Activated CD8-positive, alpha-beta memory T cell treated with anti-CD3 and anti-CD28 coated beads, Interleukin-2, amount 50 U/mL, for 4 hours (primary cell): ENCODE measurements around the gene NPL.

Experiments used
- DNase-seq: peaks from one replicate; pipeline ENCODE4 v3.0.0-alpha.2; 2020

Gene NPL

DNA sequence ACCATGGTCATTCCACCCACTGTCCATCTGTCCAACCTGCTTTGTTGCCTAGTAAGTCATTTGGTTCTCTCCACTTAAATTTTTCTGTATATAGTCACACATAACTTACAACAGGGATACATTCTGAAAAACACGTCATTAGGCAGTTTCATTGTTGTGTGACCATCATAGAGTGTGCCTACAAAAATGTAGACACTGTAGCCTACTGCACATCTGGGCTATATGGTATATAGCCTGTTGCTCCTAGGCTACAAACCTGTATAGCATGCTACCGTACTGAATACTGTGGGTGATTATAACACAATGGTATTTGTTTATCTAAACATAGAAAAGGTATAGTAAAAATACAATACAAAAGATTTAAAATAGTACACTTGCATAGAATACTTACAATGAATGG, 10.0 kb upstream of the NPL start:
- no peak for DNase-seq

DNA sequence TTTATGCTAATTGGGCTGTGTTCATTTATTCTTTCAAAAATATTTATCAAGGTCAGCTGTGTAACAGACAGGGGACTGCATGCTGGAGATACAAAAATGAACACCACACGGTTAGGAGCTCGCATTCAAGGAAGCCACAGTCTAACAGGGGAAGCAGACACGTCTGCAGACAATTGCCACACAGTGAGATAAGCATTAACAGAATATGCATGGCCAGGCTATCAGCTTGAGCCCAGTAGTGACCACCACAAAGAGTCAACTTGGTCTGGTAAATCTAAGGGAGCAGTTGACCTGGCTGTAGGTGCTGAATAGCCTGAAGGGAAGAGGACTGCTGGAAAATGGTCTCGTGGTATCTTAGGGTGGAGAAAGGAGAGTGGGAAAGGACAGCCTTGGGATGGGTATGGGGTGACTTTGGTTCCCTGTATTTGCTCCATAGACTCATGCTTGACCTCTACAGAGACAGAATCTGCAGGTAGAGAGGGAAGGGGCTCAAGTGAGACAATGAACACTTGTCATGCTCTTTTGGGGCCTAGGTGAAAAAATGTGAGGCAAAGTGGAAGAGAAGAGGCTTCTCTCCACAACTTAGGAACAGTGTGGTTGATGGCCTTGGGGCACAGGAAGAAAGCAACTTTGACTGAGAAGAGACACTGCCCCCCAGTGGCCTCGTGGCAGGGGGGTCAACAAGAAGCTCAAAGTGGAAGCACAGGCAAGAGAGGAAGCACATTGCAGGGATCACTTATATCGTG, 7.6 kb upstream of the NPL start:
- peak; percentile 70 for DNase-seq

DNA sequence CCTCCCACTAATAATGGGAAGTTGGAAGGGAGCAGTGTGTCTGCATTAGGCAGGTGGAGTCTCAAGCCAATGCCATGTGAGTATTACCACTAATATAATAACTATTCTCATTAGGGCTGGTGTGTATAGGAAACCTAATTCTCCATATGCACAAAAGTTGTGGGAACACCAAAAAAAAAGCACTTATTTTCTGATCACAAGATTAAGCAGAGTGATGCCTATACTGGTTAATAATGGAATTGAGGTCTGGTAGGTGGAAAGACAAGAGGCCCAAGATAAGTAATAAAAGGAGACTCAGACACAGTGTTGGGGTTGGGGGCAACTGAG, 7.0 kb upstream of the NPL start:
- no peak for DNase-seq

DNA sequence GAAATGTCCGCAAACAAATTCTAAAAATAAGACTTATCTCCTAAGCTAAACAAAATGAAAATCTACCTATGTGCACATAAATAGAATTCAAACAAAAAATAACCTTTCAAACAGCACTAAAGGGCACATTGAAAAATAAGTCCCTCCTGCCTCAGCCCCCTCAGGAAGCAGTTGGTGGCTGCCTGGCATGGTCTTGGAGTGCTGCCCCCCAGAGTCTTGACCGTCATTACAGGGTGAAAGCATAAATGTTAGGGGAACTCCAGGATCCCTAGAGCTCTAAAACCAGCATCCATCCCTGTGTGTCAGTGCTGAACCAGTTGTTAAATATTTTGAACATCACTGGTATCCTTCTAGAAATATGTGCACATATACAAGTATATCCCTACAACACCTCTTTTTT, 6.5 kb upstream of the NPL start:
- no peak for DNase-seq

DNA sequence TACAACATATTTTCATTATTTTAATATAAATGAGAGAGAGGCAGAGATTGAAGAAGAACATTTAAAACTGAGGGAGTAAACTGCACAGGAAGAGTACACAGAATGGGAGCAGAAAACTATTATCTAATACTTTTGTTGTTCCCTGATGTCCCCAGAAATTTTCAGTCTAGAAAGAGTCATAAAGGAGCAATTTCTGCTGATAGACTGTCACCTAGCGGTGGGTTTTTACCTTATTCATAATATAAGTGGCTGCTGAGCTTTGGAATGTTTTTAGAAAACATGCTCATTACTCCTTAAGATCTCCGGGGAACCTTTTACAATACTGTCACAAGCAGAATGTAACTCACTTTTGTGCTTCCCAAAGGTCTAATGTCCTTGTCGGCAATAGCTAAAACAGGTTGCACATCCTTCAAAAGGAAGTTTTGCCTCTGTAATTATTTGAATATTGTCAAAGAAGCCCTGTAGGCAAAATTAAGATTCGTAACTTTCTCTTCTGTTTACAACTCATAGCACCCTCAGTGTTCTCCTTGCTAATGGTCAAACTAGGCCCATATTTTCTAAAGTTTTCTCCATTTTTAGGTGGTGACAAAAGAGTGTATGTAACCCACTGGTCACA, 4.9 kb upstream of the NPL start:
- DNase-seq = no peak

DNA sequence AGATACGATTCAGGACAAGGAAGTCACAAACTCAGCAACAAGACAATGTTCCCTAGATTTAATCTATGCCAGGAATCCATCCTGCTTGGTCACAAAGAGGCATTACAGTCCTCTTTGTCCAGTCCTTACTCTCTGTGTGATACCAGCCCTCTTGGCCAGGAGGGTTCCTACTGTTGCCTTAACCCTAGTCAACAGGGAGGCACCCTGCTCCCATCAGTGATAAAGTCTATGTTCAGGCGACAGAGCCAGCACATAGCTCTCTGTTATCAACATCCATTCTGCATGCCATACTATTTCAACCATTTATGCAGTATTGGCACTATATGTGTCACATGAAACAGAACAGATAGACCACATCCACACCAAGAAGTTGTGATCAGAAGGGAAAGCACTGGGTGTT, 4.4 kb upstream of the NPL start:
- DNase-seq = no peak

DNA sequence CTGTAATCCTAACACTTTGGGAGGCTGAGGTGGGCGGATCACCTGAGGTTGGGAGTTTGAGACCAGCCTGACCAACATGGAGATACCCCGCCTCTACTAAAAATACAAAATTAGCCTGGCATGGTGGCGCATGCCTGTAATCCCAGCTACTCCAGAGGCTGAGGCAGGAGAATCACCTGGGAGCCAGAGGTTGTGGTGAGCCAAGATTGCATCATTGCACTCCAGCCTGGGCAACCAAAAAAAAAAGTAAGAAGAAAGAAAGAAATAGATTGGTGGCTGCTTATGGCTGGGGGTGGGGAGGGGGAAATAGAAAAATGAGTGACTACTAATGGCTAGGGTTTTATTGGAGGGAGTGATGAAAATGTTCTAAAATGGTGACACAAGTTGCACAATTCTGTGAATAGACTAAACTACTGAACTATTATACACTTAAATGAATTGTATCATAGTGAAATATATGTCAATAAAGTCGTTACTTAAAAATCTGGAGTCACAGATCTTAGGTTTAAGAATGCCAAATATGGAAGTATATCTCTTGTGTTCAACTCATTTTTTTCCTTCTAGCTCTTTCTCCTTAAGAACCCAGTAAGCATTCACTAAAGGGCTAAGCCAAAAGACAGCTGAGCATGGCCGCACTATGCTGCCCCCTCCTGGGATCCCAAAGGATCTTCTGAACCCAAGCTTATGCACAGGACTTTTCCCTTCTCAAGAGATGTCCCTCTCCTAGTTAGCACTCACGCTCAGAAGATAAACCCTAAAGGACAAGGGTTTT, 3.2 kb upstream of the NPL start:
- DNase-seq = peak; percentile 33

DNA sequence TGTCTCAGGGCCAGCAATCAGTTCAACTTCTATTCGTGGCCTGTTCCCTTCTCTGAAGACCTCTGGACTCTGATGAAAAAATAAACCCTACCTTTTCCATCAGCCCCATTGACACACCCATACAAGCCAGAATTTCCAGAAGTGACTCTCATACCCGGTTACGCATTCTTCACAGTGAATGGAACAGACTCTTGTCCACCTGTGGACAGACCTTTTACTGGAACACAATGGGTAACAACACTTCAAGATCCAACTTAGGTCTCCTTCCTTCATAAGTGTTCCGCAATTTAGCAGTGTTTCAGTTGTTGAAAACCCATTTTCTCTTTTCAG, 2.6 kb upstream of the NPL start:
- no peak for DNase-seq

DNA sequence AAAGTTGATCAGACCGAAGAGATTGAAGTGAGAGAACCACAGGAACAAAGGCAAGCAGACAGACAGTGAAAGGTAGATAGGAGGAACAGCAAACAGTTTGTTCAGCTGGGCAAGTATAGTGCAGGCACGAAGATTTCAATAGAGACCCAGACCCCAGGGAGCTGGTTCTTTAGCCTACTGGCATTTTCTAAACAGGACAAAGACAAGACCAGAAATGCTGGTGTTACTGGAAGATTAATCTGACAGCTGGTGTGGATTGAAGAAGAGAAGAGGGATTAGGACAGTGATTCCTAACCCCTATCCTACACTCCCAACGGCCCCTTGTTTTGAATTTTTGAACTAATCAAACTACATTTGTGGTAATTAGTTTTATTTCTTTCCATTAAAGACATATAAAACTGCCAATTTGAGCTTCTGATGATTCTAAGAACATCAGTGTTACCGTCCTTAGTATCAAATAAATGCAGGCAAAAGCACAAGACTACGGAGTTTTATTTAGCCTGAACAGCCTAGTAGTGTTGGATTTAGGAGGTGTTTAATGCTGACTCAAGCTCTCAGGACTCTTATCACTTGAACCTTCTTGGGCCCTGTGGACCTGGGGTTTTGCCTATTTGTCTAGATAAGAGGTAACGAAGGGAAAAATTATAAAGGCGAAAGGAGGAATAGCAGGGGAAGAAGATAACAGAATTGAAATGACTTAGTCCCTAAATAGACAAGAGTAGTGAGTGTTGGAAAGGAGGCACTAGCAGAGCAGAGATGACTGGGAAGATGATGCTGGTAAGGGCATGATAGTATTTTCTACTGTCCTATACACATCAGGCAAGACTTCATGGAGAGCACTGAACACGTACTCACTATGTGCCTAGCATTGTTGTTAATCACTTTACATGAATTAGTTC, 2.0 kb downstream of the NPL start:
- no peak for DNase-seq

DNA sequence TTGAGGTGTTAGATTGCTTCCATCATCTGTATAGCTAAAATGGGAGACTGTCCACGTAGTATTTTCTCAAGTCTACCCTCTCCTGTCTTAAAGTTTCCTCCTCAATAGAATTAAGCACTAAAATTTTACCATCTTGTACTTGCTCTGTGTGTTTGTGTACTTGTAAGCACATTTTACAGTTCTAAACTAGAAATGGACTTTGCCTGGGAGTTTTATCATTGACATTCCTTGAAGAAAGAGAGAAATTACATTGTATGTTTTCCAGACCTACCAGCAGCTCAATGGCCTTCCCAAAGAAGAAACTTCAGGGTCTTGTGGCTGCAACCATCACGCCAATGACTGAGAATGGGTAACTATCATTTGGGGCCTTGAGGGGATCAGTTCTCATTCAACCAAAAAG, 4.5 kb downstream of the NPL start:
- no peak for DNase-seq

DNA sequence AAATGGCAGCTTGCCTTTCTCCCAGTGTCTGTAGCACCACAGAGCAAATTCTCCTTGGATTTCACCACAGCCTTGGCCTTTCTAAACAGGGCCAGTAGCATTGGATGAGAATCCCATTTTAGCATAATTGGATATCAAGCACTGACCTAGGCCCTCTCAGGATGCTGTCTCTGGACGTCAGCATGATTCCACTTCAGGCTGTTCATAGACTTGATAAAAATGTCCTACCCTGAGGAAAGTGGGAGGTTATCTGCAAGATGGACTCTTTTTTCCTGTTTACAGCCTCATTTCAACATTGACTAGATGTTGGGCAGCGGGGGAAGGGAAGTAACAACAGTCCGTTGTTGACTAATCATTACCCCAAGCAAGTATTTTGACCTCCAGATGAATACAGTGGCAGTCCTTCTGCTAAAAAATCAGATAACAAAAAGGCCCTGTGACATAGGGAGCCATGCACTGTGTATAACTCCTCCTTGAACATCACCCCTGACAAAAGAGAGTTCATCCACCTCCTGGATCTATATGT, 5.2 kb downstream of the NPL start:
- no peak for DNase-seq

DNA sequence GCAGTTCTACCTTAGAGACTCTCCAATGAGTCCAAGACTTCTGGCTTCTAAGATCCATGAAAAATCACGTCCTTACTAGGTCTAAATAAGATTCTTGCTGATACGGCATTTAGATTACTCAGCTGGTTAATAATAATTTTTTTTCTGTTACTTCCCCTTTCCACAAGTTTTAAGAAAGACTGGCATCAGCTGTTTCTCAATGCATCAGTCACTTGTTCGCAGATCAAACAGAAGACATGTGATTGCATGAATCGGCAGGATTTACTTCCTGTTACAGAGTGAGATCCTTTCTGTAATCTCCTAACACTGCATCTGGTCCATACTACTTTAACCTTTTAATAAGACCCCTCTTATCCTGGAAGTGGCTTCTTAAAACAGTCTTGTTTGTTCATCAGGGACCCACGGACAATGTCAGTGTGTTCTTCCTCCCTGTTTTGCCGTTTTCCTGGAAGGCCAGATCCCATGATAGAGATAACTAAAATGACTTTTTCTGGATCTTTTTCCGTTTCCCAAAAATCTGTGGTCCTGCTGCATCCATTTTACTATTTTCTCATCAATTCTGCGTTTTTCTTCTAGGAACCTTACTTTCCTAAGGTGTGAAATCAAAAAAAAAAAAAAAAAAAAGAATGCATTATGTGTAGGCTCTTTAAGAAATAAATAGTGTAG, 6.1 kb downstream of the NPL start:
- DNase-seq = no peak

DNA sequence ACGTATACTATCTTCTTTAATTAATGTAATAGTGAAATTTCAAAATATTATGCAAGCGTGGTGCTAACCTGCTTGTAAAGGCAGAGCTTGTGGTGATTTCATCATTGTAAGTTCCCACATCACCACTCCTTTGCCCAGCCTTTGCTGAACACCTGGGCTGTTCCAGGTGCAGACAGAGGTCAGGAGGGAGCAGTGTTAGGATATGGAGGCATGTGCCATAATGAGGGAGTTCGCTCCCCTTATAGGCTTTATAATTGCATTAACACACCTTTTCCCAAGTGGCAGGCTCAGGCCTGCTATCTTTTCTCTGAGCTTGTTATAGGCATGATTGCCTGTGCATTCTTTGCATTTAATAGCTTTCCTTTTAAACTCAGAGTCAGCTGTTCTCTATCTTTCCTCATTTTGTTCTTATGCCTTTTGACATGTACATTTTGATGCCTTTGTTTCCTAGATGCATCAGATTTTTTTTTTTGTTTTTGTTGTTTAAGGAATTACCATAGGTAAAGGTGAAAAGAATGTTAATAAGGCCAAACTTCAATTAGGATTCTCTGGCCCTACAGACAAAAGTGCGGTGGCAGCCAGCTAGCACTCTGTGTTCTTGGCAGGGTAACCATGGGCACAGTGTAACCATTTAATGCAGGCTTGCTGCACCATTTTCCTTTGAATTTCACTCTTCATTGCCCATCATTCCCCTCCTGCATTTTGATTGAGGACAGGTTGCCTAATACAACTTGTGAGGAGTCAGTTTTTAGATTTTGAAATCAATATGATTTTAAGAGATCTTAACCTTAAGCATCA, 12.6 kb downstream of the NPL start:
- no peak for DNase-seq

DNA sequence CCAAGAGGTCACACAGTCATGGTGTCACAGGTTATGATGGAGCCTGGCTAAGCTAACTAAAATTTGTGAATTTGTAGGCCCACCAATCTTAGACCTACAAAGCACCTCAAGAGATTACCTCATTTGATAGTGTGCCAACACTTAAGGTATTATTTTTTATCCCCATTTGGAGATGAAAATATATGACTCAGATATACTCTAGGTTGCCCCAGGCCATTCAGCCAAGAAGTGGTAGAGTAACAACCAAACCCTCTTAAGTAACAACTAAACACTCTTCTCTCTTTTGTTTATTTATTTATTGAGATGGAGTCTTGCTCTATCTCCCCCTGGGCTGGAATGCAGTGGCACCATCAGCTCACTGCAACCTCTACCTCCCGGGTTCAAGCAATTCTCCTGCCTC, 14.3 kb downstream of the NPL start:
- DNase-seq = no peak

DNA sequence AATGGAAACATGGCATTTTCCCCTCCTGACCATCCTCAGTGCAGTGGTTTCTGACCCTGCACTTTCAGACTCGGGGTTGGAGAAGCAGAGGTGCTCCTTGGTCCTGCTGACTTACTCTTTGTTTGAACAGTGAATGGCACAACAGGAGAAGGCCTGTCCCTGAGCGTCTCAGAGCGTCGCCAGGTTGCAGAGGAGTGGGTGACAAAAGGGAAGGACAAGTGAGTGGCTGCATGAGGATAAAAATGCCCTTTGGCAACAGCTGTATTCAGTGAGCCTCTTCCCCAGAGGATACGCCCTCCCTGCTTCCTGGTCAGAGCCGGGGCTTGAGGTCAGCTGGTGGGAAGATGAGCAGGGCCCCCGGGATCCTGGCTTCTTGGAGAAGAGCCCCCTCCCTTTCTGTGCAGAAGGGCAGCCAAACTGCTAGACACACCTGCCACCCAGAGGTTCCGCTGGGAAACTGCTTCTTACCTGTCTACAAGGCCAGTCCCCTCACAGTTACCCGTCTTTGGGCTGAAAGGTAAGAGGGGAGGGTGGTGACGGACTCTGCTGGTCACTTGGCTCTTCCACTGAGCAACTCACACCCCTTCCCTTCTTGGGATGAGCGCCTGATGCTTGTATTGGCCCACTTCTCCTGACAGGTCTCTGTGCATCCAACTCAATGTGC, 16.6 kb downstream of the NPL start:
- DNase-seq = no peak

DNA sequence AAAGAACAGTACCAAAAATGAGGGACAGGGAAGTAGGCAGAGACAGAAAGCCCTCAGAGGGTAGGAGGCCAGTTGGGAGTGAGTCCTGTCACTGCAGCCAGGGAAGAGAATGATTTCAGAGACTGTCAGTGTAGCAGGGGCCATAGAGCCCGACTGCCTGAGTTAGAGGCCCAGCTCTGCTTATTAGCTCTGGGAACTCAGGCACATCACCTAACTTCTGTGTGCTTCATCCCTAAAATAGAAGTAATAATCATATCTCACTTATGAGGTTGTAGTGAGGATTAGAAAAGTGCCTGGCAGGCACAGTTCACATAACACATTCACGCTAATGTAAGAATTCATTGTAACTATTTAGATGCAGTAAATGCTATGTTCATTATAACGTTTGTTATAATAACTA, 18.3 kb downstream of the NPL start:
- no peak for DNase-seq

DNA sequence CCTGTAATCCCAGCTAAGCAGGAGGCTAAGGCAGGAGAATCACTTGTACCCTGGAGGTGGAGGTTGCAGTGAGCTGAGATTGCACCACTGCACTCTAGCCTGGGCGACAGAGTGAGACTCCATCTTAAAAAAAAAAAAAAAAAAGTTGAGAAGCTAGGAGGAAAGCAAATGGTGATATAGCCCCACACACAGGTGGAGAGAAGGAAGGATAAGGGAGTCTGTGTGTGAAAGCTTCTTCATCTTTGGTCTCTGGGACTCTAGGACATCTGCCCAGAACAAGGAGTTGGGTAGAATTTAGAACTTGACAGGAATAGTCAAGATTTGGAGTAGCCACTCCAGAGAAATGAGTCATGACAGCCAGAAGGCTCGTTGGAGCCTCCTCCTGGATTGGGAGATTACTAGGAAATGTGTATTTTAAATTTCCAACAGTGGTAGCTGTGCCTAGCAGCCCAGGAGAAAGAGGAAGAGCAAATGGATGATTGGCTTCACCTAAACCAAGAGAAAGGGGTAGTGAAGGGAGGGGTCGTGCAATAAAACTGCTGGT, 19.9 kb downstream of the NPL start:
- no peak for DNase-seq

DNA sequence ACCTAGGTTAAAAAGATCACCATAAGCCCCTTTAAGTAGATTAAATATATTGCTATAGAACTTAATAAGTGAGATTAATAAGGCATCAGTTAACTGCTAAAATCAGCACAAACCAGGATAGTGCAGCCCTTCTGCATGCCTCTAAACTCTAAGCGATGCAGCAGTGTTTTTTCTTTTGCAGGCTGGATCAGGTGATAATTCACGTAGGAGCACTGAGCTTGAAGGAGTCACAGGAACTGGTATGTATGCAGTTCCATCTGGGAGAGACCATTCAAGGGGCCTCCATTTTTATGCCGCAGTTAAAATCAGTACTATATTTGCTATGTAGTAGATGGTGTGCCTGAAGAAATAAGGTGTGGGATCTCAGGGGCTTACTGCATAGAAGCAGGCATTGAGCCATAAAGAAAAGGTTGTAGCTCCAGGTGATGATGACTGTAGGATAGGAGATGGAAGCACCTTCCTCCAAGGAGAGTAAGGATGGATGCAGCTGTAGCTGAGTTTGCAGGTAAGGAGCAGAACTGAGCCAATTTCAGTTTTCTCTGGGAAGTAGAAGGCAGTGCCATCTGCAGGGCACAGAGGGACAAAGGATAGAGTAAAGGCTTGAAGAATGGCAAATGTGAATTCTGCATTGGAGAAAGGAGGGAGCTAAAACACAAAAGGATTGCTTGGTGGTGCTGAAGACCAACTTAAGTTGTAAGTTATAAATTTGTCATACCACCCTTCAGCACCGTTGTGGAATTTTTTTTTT, 22.6 kb downstream of the NPL start:
- DNase-seq = no peak

DNA sequence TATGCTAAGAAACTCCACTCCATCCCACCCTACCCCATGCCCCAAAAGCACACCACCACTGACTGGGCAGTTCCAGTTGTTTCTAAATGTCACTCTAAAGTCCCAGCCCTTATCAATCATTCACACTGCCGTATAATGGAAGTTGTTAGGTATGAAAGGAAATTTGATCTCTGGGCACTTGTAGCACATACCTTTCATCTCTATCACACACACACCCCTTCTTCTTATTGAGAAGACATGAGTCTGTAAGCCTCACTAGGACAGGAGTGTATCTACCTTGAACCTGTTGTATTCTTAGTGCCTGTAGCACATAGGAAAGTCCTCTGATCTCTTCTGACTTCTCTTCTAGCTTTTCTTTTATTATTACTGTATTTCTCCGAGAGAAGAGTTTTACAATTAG, 27.3 kb downstream of the NPL start:
- no peak for DNase-seq

DNA sequence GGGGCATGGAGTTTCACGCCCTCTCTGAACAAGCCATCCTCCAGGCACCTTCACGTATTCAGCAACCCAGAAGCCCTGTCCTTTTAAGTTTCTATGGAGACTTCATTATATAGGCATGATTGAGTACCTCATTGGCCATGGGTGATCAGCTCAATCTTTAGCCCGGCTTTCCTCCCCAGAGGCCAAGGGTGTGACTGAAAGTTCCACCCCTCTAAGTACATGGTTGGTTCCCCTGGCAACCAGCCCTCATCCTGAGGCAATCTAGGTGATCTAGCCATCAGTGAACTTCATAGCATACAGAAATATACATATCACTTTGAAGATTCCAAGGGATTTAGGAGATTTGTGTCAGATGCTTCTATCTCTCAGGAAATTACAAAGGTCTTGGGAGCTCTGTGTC, 28.2 kb downstream of the NPL start:
- no peak for DNase-seq
